Hepatocyte (in vitro differentiated cells): Measurements from ENCODE around the gene ZNF318. TPM values are rescaled to one million over a fixed set of nuclear protein-coding genes. Genes with fewer than 3 reads are reported as not detected.

Source experiments
- DNase-seq: peaks from one replicate; pipeline ENCODE4 v3.0.0-alpha.2; 2016; ENCODE audit warnings: low spot score
- H2AFZ ChIP-seq: fragments of 200-600 bp; sonication (generic); 2 replicates; pipeline ENCODE4 v1.6.0; 2016; ENCODE audit warnings: antibody characterized with exemption, mild to moderate bottlenecking
- H3K27ac ChIP-seq: fragments of 200-600 bp; sonication (generic); 2 replicates; pipeline ENCODE4 v1.5.1; 2016; ENCODE audit warnings: mild to moderate bottlenecking
- H3K27me3 ChIP-seq: fragments of 200-600 bp; sonication (generic); 2 replicates; pipeline ENCODE4 v1.6.1; 2016
- H3K36me3 ChIP-seq: fragments of 200-600 bp; sonication (generic); replicated peaks from 2 replicates; pipeline ENCODE4 v1.5.1; 2016; ENCODE audit warnings: low read depth; ENCODE audit not compliant: insufficient read depth
- H3K4me1 ChIP-seq: fragments of 200-600 bp; sonication (generic); 2 replicates; pipeline ENCODE4 v1.5.1; 2016; ENCODE audit warnings: mild to moderate bottlenecking, moderate library complexity; ENCODE audit not compliant: insufficient read depth
- H3K4me2 ChIP-seq: fragments of 200-600 bp; sonication (generic); 2 replicates; pipeline ENCODE4 v1.6.0; 2016
- H3K4me3 ChIP-seq: fragments of 200-600 bp; sonication (generic); 2 replicates; pipeline ENCODE4 v1.5.1; 2016; ENCODE audit warnings: mild to moderate bottlenecking
- H3K79me2 ChIP-seq: fragments of 200-600 bp; sonication (generic); 2 replicates; pipeline ENCODE4 v1.6.0; 2017; ENCODE audit warnings: mild to moderate bottlenecking
- H3K9me2 ChIP-seq: fragments of 200-600 bp; sonication (generic); replicated peaks from 2 replicates; pipeline ENCODE4 v1.6.0; 2017; ENCODE audit warnings: mild to moderate bottlenecking; ENCODE audit not compliant: insufficient read depth
- H3K9me3 ChIP-seq: fragments of 200-600 bp; sonication (generic); 2 replicates; pipeline ENCODE4 v1.5.1; 2016; ENCODE audit warnings: low read depth, mild to moderate bottlenecking
- H4K20me1 ChIP-seq: fragments of 200-600 bp; sonication (generic); 2 replicates; pipeline ENCODE4 v1.6.0; 2016; ENCODE audit warnings: mild to moderate bottlenecking; ENCODE audit not compliant: insufficient read depth, poor library complexity, severe bottlenecking
- EZH2 ChIP-seq: fragments of 200-600 bp; sonication (generic); IDR thresholded peaks from 2 replicates; pipeline ENCODE4 v1.6.1; 2016; ENCODE audit warnings: antibody characterized with exemption, mild to moderate bottlenecking, borderline replicate concordance
- EZH2phosphoT487 ChIP-seq: fragments of 200-600 bp; sonication (generic); IDR thresholded peaks from one replicate; pipeline ENCODE4 v1.6.1; 2018; ENCODE audit warnings: antibody characterized with exemption, mild to moderate bottlenecking, low read depth, moderate library complexity; ENCODE audit not compliant: unreplicated experiment, severe bottlenecking
- WGBS: methylation state at CpG from one replicate; pipeline ENCODE4 v1.1.6; 2016; ENCODE audit warnings: low lambda C conversion rate; ENCODE audit errors: missing lambda C conversion rate; 5-methylcytosine and 5-hydroxymethylcytosine counted together
- polyA plus RNA-seq: library from polyadenylated mRNA; unstranded; fragments of >200 nt; fragmentation: Nextera tagmentation; extraction: Ambion mirVana; gene quantifications from 2 replicates; pipeline ENCODE4 v1.2.1, GENCODE V29; 2016
- total RNA-seq: library from RNA; depleted of rRNA; stranded (reverse); fragments of >200 nt; gene quantifications from 2 replicates; pipeline ENCODE4 v1.2.3, GENCODE V29; 2014
- TF ChIP-seq, protein P1 (sequence below): fragments of 200-600 bp; sonication (generic); IDR thresholded peaks from 2 replicates; pipeline ENCODE4 v1.5.1; 2016; ENCODE audit warnings: antibody characterized with exemption, mild to moderate bottlenecking; ENCODE audit not compliant: poor library complexity

The ZNF318 gene
- total and polyA plus RNA-seq, 2 experiments from 2014 or later: 6.9 to 13.4 TPM

DNA sequence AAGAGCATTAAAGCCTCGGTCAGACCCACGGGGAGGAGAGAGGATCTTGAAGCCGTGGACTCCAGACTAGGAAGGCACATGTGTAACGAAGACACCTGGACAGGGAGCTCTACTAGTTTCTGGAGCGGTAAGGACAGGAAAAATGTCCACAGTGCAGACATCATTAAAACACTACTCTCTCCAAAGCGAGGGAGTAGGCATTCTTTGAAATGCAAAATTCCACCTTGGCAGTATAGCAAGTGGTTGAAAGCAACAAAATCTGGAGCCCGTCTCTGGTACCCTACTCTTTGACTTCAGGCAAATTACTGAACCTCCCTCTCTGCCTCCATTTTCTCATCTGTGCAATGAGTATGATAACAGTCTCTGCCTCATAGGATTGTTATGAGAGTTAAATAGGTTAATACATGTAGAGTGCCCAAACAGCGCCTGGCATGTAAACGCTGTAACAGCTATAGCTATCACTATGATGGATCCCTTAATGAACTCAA lies 60.4 kb downstream of the ZNF318 start:
- Histone ChIP-seq H3K4me2 (peak overlapping the region; percentile 84), H3K27me3 (peaks cover 8% of the 10 kb centered on the region), H4K20me1 (no peaks in the 10 kb centered on the region), H3K9me2 (no peaks in the 10 kb centered on the region), H3K4me3 (peak overlapping the region; percentile 7), H2AFZ (peak overlapping the region; percentile 74), H3K9me3 (no peaks in the 10 kb centered on the region), H3K36me3 (no peaks in the 10 kb centered on the region), H3K27ac (no peak overlapping the region), H3K4me1 (peaks cover 3% of the 10 kb centered on the region), H3K79me2 (no peaks in the 10 kb centered on the region)
- no peak for DNase-seq
- WGBS: 32% methylated on average over 9 of the region's 9 CpGs
- no peak for TF ChIP-seq EZH2phosphoT487
- TF ChIP-seq EZH2: no peak
- TF ChIP-seq, protein P1, sequence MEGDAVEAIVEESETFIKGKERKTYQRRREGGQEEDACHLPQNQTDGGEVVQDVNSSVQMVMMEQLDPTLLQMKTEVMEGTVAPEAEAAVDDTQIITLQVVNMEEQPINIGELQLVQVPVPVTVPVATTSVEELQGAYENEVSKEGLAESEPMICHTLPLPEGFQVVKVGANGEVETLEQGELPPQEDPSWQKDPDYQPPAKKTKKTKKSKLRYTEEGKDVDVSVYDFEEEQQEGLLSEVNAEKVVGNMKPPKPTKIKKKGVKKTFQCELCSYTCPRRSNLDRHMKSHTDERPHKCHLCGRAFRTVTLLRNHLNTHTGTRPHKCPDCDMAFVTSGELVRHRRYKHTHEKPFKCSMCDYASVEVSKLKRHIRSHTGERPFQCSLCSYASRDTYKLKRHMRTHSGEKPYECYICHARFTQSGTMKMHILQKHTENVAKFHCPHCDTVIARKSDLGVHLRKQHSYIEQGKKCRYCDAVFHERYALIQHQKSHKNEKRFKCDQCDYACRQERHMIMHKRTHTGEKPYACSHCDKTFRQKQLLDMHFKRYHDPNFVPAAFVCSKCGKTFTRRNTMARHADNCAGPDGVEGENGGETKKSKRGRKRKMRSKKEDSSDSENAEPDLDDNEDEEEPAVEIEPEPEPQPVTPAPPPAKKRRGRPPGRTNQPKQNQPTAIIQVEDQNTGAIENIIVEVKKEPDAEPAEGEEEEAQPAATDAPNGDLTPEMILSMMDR: no peak

DNA sequence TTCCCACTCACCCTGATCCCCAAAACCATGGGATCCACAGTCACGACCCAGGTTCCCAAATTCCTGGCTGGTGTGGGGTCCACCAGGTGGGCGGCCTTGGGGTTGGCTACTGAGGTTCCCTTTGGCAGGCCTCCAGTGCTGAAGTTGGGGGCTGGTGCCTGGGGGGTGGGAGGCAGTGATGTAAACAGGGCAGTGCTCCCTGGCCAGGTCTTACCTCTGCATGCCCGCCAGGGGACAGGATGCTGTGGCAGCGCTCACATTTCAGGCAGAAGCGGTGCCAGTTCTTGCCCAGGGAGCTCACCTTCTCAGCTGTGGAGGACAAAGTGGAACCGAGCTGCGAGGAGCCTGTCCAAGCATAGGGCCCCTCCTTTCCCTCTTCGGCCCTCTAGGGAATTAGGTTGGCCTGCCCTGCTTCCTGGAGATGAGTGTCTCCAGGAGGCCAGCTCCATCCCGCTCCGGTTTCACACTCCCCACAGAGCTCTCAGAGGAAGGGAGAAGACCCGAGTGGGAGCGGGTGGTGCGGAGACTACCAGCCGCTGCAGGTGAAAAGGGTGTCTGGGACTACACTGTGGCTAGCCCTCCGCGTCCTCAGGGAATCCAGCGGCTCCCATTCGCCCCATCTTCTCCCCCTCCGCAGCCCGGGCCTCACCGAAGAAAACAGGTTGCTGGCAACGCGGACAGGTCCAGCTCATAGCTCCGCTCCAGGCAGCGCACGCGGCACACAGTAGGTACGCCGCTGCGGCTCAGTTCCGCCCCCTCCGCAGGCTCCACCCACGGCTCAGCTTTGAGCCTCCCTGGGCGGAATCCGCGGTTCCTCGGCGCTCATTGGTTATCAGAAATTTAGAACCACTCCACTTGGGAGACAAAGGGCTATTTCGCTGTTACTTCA lies 61.1 kb downstream of the ZNF318 start, which contains the start of gene CRIP3:
Gene CRIP3, minus strand, starts transcription at position 726 of the 889 bp plus-strand sequence. Its CDS starts 34 bp downstream, at position 692.
- H3K36me3 ChIP-seq: no peaks in the 10 kb centered on the region
- 11% methylated on average over 38 of the region's 39 CpGs for WGBS
- no peaks in the 10 kb centered on the region for H3K9me3 ChIP-seq

DNA sequence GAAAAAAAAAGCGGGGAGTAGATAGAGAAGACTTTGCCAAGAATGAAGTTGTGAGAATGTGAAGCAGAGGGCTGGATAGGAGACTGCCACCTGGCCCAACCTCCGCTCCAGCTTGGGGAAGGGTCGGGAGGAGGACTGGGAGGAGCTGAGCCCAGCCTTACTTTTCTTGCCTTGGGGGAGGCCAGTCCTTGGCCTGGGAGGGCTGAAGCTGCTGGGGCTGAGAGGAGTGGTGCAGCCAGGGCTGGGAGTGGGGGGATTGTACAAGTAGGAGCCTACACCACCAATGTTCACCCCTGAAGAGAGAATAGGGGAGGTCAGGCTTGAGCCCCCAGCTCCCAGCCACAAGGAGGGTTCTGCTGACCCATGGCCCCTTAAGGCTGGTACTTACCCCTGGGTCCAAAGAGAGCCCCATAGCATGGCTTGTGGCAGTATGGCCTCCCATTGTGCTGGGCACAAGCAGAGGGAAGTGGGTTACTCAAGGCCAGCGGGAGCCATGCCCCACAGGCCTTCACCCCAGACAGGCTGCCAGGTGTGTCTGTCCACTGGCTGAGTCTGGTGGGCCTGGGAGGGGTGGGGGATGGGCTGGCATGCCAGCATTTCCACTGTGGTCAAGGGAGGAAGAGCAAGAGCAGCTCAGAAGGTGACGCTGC lies 61.9 kb downstream of the ZNF318 start:
- Histone ChIP-seq H3K4me1 (peaks cover 3% of the 10 kb centered on the region), H2AFZ (no peak overlapping the region), H3K4me2 (no peak overlapping the region), H3K4me3 (no peak overlapping the region), H3K27ac (no peak overlapping the region), H4K20me1 (no peaks in the 10 kb centered on the region), H3K9me2 (no peaks in the 10 kb centered on the region), H3K9me3 (no peaks in the 10 kb centered on the region), H3K27me3 (peaks cover 8% of the 10 kb centered on the region), H3K79me2 (no peaks in the 10 kb centered on the region), H3K36me3 (no peaks in the 10 kb centered on the region)
- WGBS: 88% methylated on average over 5 of the region's 5 CpGs
- no peak for DNase-seq
- no peak for TF ChIP-seq EZH2phosphoT487
- TF ChIP-seq, protein P1: no peak
- no peak for TF ChIP-seq EZH2

More for the DNA sequence above, 61.1 kb downstream of the ZNF318 start, which contains the start of gene CRIP3:
- Histone ChIP-seq H3K9me2 (no peaks in the 10 kb centered on the region), H3K4me2 (peak within 1 kb of the TSS; percentile 84), H3K4me1 (peaks cover 3% of the 10 kb centered on the region), H3K4me3 (peak within 1 kb of the TSS; percentile 7), H3K27ac (no peak within 1 kb of the TSS), H3K27me3 (peaks cover 8% of the 10 kb centered on the region), H3K79me2 (no peaks in the 10 kb centered on the region), H4K20me1 (no peaks in the 10 kb centered on the region), H2AFZ (peak within 1 kb of the TSS; percentile 74)
- peak; percentile 50 for DNase-seq
- TF ChIP-seq, protein P1: peak; percentile 8
- peak; percentile 39 for TF ChIP-seq EZH2
- no peak for TF ChIP-seq EZH2phosphoT487
